ENCODE results near the gene GSTA3.

DNA sequence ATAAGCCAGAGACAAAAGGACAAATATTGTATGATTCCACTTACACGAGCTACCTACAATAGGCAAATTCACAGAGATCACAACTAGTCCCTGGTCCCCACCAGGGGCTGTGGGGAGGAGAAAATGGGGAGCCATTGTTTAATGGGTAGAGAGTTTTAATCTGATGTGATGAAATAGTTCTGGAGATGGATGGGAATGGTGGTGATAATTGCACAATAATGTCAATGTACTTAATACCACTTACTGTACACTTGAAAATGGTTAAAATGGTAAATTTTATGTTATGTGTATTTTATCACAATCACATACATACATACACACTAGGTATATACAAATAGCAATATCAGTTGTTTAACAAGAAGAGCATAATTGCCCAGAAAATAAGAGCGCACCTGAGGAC lies 24.3 kb upstream of the GSTA3 start:
- no peak for TF ChIP-seq RAD21 (CRISPR knock-in tag; IDR thresholded peaks at IDR 0.05)
- TF ChIP-seq, protein P1, sequence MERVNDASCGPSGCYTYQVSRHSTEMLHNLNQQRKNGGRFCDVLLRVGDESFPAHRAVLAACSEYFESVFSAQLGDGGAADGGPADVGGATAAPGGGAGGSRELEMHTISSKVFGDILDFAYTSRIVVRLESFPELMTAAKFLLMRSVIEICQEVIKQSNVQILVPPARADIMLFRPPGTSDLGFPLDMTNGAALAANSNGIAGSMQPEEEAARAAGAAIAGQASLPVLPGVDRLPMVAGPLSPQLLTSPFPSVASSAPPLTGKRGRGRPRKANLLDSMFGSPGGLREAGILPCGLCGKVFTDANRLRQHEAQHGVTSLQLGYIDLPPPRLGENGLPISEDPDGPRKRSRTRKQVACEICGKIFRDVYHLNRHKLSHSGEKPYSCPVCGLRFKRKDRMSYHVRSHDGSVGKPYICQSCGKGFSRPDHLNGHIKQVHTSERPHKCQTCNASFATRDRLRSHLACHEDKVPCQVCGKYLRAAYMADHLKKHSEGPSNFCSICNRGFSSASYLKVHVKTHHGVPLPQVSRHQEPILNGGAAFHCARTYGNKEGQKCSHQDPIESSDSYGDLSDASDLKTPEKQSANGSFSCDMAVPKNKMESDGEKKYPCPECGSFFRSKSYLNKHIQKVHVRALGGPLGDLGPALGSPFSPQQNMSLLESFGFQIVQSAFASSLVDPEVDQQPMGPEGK (CRISPR knock-in tag; IDR thresholded peaks at IDR 0.05) = no peak
- no peak for TF ChIP-seq ZFX (CRISPR knock-in tag; IDR thresholded peaks at IDR 0.05; ENCODE audit: low read depth)
- no peak for TF ChIP-seq ZNF282 (IDR thresholded peaks at IDR 0.05; ENCODE audit: partially characterized antibody)

Measured in HepG2 (cell line).